ENCODE results near the gene PTCD2. TPM values are rescaled to one million over a fixed set of nuclear protein-coding genes. Genes with fewer than 3 reads are reported as not detected.
A peak's percentile ranks its signal among the peaks of the same experiment; 100 is the strongest.

PTCD2 gene
- total RNA-seq, 1 donor from 2014 or later = 3.4 TPM

- DNase-seq (ENCODE audit: low read depth) (no peak), FAIRE-seq (no peak)
- peaks cover 6% of the 10 kb centered on the region for H3K36me3 ChIP-seq (ENCODE audit: control insufficient read depth, insufficient read depth, low read length)
- no peak overlapping the region for H3K4me3 ChIP-seq (ENCODE audit: low read depth, low read length)
- H3K27me3 ChIP-seq (ENCODE audit: control insufficient read depth, insufficient read depth, low read length) = no peaks in the 10 kb centered on the region
- no peak for TF ChIP-seq CTCF (IDR thresholded peaks at IDR 0.05; ENCODE audit: insufficient read depth, low read length, severe bottlenecking)
Observed at GRCh38 chr5:72337159-72337558, 17.0 kb downstream of the PTCD2 start.

GRCh38 chr5:72338689-72339209 lies 18.6 kb downstream of the PTCD2 start:
- FAIRE-seq (no peak), DNase-seq (ENCODE audit: low read depth) (no peak)
- TF ChIP-seq CTCF (IDR thresholded peaks at IDR 0.05; ENCODE audit: insufficient read depth, low read length, severe bottlenecking) = no peak
- Histone ChIP-seq H3K4me3 (ENCODE audit: low read depth, low read length) (no peak overlapping the region), H3K27me3 (ENCODE audit: control insufficient read depth, insufficient read depth, low read length) (no peaks in the 10 kb centered on the region), H3K36me3 (ENCODE audit: control insufficient read depth, insufficient read depth, low read length) (peaks cover 11% of the 10 kb centered on the region)

- DNase-seq (ENCODE audit: low read depth) (no peak), FAIRE-seq (no peak)
- Histone ChIP-seq H3K27me3 (ENCODE audit: control insufficient read depth, insufficient read depth, low read length) (no peaks in the 10 kb centered on the region), H3K36me3 (ENCODE audit: control insufficient read depth, insufficient read depth, low read length) (peaks cover 5% of the 10 kb centered on the region), H3K4me3 (ENCODE audit: low read depth, low read length) (no peak overlapping the region)
- TF ChIP-seq CTCF (IDR thresholded peaks at IDR 0.05; ENCODE audit: insufficient read depth, low read length, severe bottlenecking) = no peak
Observed at GRCh38 chr5:72346398-72346797, 26.2 kb downstream of the PTCD2 start.

- DNase-seq (ENCODE audit: low read depth) (peak; percentile 92), FAIRE-seq (no peak)
- peaks cover 3% of the 10 kb centered on the region for H3K36me3 ChIP-seq (ENCODE audit: control insufficient read depth, insufficient read depth, low read length)
- no peak overlapping the region for H3K4me3 ChIP-seq (ENCODE audit: low read depth, low read length)
- no peaks in the 10 kb centered on the region for H3K27me3 ChIP-seq (ENCODE audit: control insufficient read depth, insufficient read depth, low read length)
- no peak for TF ChIP-seq CTCF (IDR thresholded peaks at IDR 0.05; ENCODE audit: insufficient read depth, low read length, severe bottlenecking)
Observed at GRCh38 chr5:72347801-72348308, 27.7 kb downstream of the PTCD2 start.

- TF ChIP-seq CTCF (IDR thresholded peaks at IDR 0.05; ENCODE audit: insufficient read depth, low read length, severe bottlenecking) = no peak
- DNase-seq (ENCODE audit: low read depth) = peak; percentile 15
- Histone ChIP-seq H3K36me3 (ENCODE audit: control insufficient read depth, insufficient read depth, low read length) (no peaks in the 10 kb centered on the region), H3K4me3 (ENCODE audit: low read depth, low read length) (no peak overlapping the region), H3K27me3 (ENCODE audit: control insufficient read depth, insufficient read depth, low read length) (no peaks in the 10 kb centered on the region)
- FAIRE-seq = no peak
Observed at GRCh38 chr5:72351376-72351775, 31.2 kb downstream of the PTCD2 start.

GRCh38 chr5:72352616-72353015 lies 32.4 kb downstream of the PTCD2 start:
- no peak for TF ChIP-seq CTCF (IDR thresholded peaks at IDR 0.05; ENCODE audit: insufficient read depth, low read length, severe bottlenecking)
- DNase-seq (ENCODE audit: low read depth) (no peak), FAIRE-seq (no peak)
- Histone ChIP-seq H3K36me3 (ENCODE audit: control insufficient read depth, insufficient read depth, low read length) (no peaks in the 10 kb centered on the region), H3K4me3 (ENCODE audit: low read depth, low read length) (no peak overlapping the region), H3K27me3 (ENCODE audit: control insufficient read depth, insufficient read depth, low read length) (no peaks in the 10 kb centered on the region)
